Cardiac muscle cell (in vitro differentiated cells and primary cell): ENCODE results near the gene GRIA4. TPM values are rescaled to one million over a fixed set of nuclear protein-coding genes. Genes with fewer than 3 reads are reported as not detected.

Experiments
- DNase-seq, 2 donors: peaks; one replicate each; pipeline versions ENCODE4 v3.0.0 to v3.0.0-alpha.2; 2010 to 2017; ENCODE audit warnings: low read depth in 1 of 2, low spot score in 1 of 2
- H3K27ac ChIP-seq: fragments of 200-600 bp; sonication (generic); 2 replicates; pipeline ENCODE4 v1.5.1; 2016
- H3K27me3 ChIP-seq: fragments of 200-600 bp; sonication (generic); 2 replicates; pipeline ENCODE4 v1.6.0; 2016; ENCODE audit warnings: control low read depth
- H3K36me3 ChIP-seq: fragments of 200-600 bp; sonication (generic); 2 replicates; pipeline ENCODE4 v1.5.1; 2016; ENCODE audit warnings: control low read depth
- H3K4me1 ChIP-seq: fragments of 200-600 bp; sonication (generic); 2 replicates; pipeline ENCODE4 v1.8.1; 2017; ENCODE audit warnings: low read depth, mild to moderate bottlenecking, mixed run types
- H3K4me3 ChIP-seq: fragments of 200-600 bp; sonication (generic); 2 replicates; pipeline ENCODE4 v1.5.1; 2016; ENCODE audit warnings: mild to moderate bottlenecking
- H3K9me3 ChIP-seq: fragments of 200-600 bp; sonication (generic); 2 replicates; pipeline ENCODE4 v1.5.1; 2017; ENCODE audit warnings: low read depth, mild to moderate bottlenecking, control low read depth
- polyA plus RNA-seq: library from polyadenylated mRNA; unstranded; fragments of >200 nt; fragmentation: Nextera tagmentation; extraction: Ambion mirVana; gene quantifications from 2 replicates; pipeline ENCODE4 v1.2.1, GENCODE V29; 2016
- total RNA-seq: library from RNA; depleted of rRNA; stranded (reverse); fragments of >200 nt; gene quantifications from 2 replicates; pipeline ENCODE4 v1.2.3, GENCODE V29; 2016
- TF ChIP-seq, protein P1 (sequence below): IDR thresholded peaks from 2 replicates; pipeline ENCODE4 v1.5.1; 2012; ENCODE audit warnings: low read depth, mild to moderate bottlenecking, low read length

GRIA4 gene
- total and polyA plus RNA-seq, 2 experiments from 2014 or later: 20.8 to 36.6 TPM

DNA sequence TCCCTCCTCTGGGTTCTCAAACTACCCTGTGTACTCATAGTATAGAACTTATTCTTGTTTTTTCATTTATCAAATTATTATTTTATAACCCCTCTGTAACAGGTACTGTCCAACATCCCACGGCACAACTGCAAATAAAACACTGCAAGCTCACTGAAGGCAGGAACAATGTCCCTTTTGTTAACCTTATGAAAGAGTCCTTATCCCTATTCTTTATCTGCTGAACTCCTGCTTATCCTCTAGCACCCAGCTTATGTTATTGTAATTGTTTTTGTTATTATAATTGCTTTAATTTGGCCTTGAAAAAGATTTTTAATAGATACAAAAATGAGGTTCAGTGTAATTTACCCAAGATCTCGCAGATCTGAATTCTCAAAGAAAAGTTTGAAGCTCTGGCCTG lies 281.8 kb downstream of the GRIA4 start:
- Histone ChIP-seq H3K36me3 (no peaks in the 10 kb centered on the region), H3K4me3 (no peak overlapping the region), H3K9me3 (no peaks in the 10 kb centered on the region), H3K4me1 (no peaks in the 10 kb centered on the region), H3K27ac (no peak overlapping the region), H3K27me3 (no peaks in the 10 kb centered on the region)
- TF ChIP-seq, protein P1, sequence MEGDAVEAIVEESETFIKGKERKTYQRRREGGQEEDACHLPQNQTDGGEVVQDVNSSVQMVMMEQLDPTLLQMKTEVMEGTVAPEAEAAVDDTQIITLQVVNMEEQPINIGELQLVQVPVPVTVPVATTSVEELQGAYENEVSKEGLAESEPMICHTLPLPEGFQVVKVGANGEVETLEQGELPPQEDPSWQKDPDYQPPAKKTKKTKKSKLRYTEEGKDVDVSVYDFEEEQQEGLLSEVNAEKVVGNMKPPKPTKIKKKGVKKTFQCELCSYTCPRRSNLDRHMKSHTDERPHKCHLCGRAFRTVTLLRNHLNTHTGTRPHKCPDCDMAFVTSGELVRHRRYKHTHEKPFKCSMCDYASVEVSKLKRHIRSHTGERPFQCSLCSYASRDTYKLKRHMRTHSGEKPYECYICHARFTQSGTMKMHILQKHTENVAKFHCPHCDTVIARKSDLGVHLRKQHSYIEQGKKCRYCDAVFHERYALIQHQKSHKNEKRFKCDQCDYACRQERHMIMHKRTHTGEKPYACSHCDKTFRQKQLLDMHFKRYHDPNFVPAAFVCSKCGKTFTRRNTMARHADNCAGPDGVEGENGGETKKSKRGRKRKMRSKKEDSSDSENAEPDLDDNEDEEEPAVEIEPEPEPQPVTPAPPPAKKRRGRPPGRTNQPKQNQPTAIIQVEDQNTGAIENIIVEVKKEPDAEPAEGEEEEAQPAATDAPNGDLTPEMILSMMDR: no peak
- DNase-seq: no peak

- Histone ChIP-seq H3K4me3 (no peak overlapping the region), H3K9me3 (no peaks in the 10 kb centered on the region), H3K27ac (no peak overlapping the region), H3K4me1 (no peaks in the 10 kb centered on the region), H3K27me3 (no peaks in the 10 kb centered on the region), H3K36me3 (no peaks in the 10 kb centered on the region)
- DNase-seq: no peak
- TF ChIP-seq, protein P1: no peak
These were observed 287.3 kb downstream of the GRIA4 start for GRCh38 chr11:105897161-105897560.

DNA sequence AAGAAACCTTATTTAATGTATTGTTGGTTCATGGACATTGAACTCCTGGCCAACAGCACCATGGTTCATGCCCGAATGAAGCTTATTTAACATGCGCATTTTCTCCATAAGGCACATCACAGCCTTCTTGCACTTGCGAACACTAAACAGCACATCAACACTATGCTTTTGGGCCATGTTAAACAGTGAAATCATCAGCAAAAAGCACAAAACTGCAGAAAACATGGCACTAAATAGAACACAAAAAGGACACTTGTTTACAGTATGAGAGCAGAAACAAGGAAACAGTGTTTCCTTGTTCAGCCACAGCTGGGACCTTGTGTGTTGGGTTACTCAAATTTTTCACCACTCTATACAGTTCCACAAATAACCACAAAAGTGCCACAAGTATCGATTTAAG lies 289.9 kb downstream of the GRIA4 start:
- Histone ChIP-seq H3K27ac (no peak overlapping the region), H3K27me3 (no peaks in the 10 kb centered on the region), H3K4me3 (no peak overlapping the region), H3K36me3 (no peaks in the 10 kb centered on the region), H3K9me3 (no peaks in the 10 kb centered on the region), H3K4me1 (no peaks in the 10 kb centered on the region)
- TF ChIP-seq, protein P1: no peak
- no peak for DNase-seq

DNA sequence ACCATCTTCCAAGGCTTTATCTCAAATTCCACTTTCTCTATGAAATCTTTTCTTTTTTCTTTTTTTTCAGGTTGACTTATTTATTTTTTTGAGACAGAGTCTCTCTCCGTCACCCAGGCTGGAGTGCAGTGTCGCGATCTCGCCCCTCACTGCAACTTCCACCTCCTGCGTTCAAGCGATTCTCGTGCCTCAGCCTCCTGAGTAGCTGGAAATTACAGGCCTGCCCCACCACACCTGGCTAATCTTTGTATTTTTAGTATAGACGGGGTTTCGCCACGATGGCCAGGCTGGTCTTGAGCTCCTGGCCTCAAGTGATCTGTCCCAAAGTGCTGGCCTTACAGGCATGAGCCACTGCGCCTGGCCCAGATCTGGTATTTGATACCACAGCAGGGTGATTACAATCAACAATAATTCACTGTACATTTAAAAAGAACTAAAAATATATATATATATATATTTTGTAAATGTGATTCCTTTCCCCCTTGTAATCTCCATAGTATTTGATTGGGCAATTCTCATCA lies 290.7 kb downstream of the GRIA4 start:
- Histone ChIP-seq H3K27ac (no peak overlapping the region), H3K36me3 (no peaks in the 10 kb centered on the region), H3K4me1 (no peaks in the 10 kb centered on the region), H3K4me3 (no peak overlapping the region), H3K9me3 (no peaks in the 10 kb centered on the region), H3K27me3 (no peaks in the 10 kb centered on the region)
- TF ChIP-seq, protein P1: no peak
- no peak for DNase-seq

- H3K4me3 ChIP-seq: no peak overlapping the region
These were observed 293.2 kb downstream of the GRIA4 start for GRCh38 chr11:105903113-105903512.

More at GRCh38 chr11:105903113-105903512, 293.2 kb downstream of the GRIA4 start:
- no peaks in the 10 kb centered on the region for H3K36me3 ChIP-seq
- H3K9me3 ChIP-seq: no peaks in the 10 kb centered on the region
- TF ChIP-seq, protein P1: no peak
- no peaks in the 10 kb centered on the region for H3K27me3 ChIP-seq
- H3K27ac ChIP-seq: no peak overlapping the region
- H3K4me1 ChIP-seq: no peaks in the 10 kb centered on the region
- DNase-seq: no peak
